H1 (cell line): ENCODE data around the gene SDHAF4. TPM values are rescaled to one million over a fixed set of nuclear protein-coding genes. Genes with fewer than 3 reads are reported as not detected.

Experiments used
- CTCF ChIA-PET: fragments of 300-600 bp; sonication (Branson Sonifier 250); formaldehyde crosslinking; loops from one replicate; lab custom pipeline; 2021; ENCODE audit not compliant: partially characterized antibody; lab: Charles Lee
- POLR2A ChIA-PET: fragments of 300-600 bp; sonication (Branson Sonifier 250); formaldehyde crosslinking; loops from one replicate; lab custom pipeline; 2021; ENCODE audit warnings: inconsistent platforms; ENCODE audit not compliant: partially characterized antibody; lab: Charles Lee
- DNase-seq, 2 experiments: peaks; one replicate each; pipeline versions ENCODE4 v3.0.0 to v3.0.0-alpha.2; 2010 to 2022; ENCODE audit warnings: low spot score in 2 of 2, low read depth in 1 of 2, mixed read lengths in 1 of 2
- FAIRE-seq: peaks from 2 replicates; lab custom pipeline; 2011; peaks lifted over from hg19 to GRCh38; lab: Jason Lieb, UNC
- H2AFZ ChIP-seq: 2 replicates; pipeline ENCODE4 v1.8.1; 2012; ENCODE audit warnings: low read length, inconsistent platforms
- H2AK5ac ChIP-seq: 2 replicates; pipeline ENCODE4 v1.6.1; 2013; ENCODE audit warnings: low read depth, low read length
- H2BK120ac ChIP-seq: replicated peaks from 2 replicates; pipeline ENCODE3; 2013; ENCODE audit warnings: low read depth, low read length, inconsistent platforms
- H2BK12ac ChIP-seq: 2 replicates; pipeline ENCODE4 v1.6.1; 2013; ENCODE audit warnings: low read depth, low read length
- H2BK15ac ChIP-seq: 2 replicates; pipeline ENCODE4 v1.6.1; 2013; ENCODE audit warnings: low read length
- H2BK20ac ChIP-seq: 2 replicates; pipeline ENCODE4 v1.6.1; 2013; ENCODE audit warnings: low read length
- H2BK5ac ChIP-seq: 2 replicates; pipeline ENCODE4 v1.6.1; 2013; ENCODE audit warnings: low read depth, low read length
- H3K14ac ChIP-seq: 2 replicates; pipeline ENCODE4 v1.6.1; 2013; ENCODE audit warnings: inconsistent platforms; ENCODE audit not compliant: insufficient read length
- H3K18ac ChIP-seq: 2 replicates; pipeline ENCODE4 v1.6.1; 2013; ENCODE audit warnings: low read length; ENCODE audit errors: extremely low read depth
- H3K23ac ChIP-seq: 2 replicates; pipeline ENCODE4 v1.6.1; 2013; ENCODE audit warnings: inconsistent platforms; ENCODE audit not compliant: insufficient read length
- H3K23me2 ChIP-seq: 2 replicates; pipeline ENCODE4 v1.6.1; 2013; ENCODE audit warnings: low read depth, low read length
- H3K27ac ChIP-seq: 2 replicates; pipeline ENCODE4 v1.6.1; 2011; ENCODE audit warnings: low read depth, low read length, inconsistent platforms
- H3K27me3 ChIP-seq, 4 experiments: replicated peaks in 1 of 4; 1 replicate in 1 of 4; 2 replicates in 3 of 4; pipeline versions ENCODE4 v1.6.1 to v1.8.1; 2011 to 2013; ENCODE audit warnings: low read length in 3 of 4, mild to moderate bottlenecking in 3 of 4, inconsistent platforms in 2 of 4, mixed read lengths in 2 of 4, moderate library complexity in 1 of 4; ENCODE audit not compliant: control insufficient read depth in 3 of 4, insufficient read depth in 3 of 4; ENCODE audit errors: extremely low read depth in 1 of 4
- H3K36me3 ChIP-seq, 4 experiments: 2 replicates each; pipeline versions ENCODE4 v1.6.1 to v1.8.1; 2011 to 2013; ENCODE audit warnings: mild to moderate bottlenecking in 4 of 4, low read length in 3 of 4, moderate library complexity in 2 of 4, control low read depth in 1 of 4, inconsistent platforms in 1 of 4; ENCODE audit not compliant: insufficient read depth in 4 of 4, control insufficient read depth in 2 of 4
- H3K4ac ChIP-seq: replicated peaks from 2 replicates; pipeline ENCODE3; 2013; ENCODE audit warnings: low read length, low read depth, mixed read lengths, inconsistent platforms; ENCODE audit not compliant: insufficient read length
- H3K4me1 ChIP-seq, 4 experiments: replicated peaks in 1 of 4; 1 replicate in 1 of 4; 2 replicates in 3 of 4; pipeline versions ENCODE4 v1.6.1 to v1.8.1; 2011 to 2013; ENCODE audit warnings: low read length in 3 of 4, inconsistent platforms in 2 of 4, mixed read lengths in 1 of 4; ENCODE audit not compliant: insufficient read depth in 4 of 4, control insufficient read depth in 3 of 4
- H3K4me2 ChIP-seq, 2 experiments: 2 replicates each; pipeline versions ENCODE4 v1.6.1 to v1.8.1; 2011 to 2013; ENCODE audit warnings: low read depth in 2 of 2, low read length in 2 of 2, control low read depth in 1 of 2, inconsistent platforms in 1 of 2, mild to moderate bottlenecking in 1 of 2; ENCODE audit not compliant: insufficient read depth in 1 of 2
- H3K4me3 ChIP-seq, 4 experiments: fragments of 200-600, 300-600 bp in 1 of 4; sonication (generic), shearing (Covaris generic), sonication (Bioruptor Twin) in 1 of 4; 2 replicates each; pipeline versions ENCODE4 v1.5.1 to v1.8.1; 2011 to 2016; ENCODE audit warnings: low read length in 4 of 4, low read depth in 3 of 4, control low read depth in 2 of 4, inconsistent platforms in 2 of 4, mild to moderate bottlenecking in 2 of 4, mixed read lengths in 1 of 4, moderate library complexity in 1 of 4; ENCODE audit not compliant: insufficient read depth in 2 of 4; ENCODE audit errors: extremely low read depth in 1 of 4
- H3K56ac ChIP-seq: replicated peaks from 2 replicates; pipeline ENCODE3; 2013; ENCODE audit warnings: low read depth, mild to moderate bottlenecking, mixed read lengths, low read length, inconsistent platforms; ENCODE audit not compliant: insufficient read length
- H3K79me1 ChIP-seq: 2 replicates; pipeline ENCODE4 v1.6.1; 2013; ENCODE audit warnings: low read depth, low read length, control low read depth
- H3K79me2 ChIP-seq, 2 experiments: 2 replicates each; pipeline versions ENCODE4 v1.6.1 to v1.8.1; 2012 to 2013; ENCODE audit warnings: low read length in 2 of 2, mild to moderate bottlenecking in 2 of 2, inconsistent platforms in 1 of 2; ENCODE audit not compliant: insufficient read depth in 2 of 2, control insufficient read depth in 1 of 2
- H3K9ac ChIP-seq, 4 experiments: replicated peaks in 1 of 4; 1 replicate in 1 of 4; 2 replicates in 3 of 4; pipeline versions ENCODE4 v1.6.1 to v1.8.1; 2011 to 2013; ENCODE audit warnings: low read depth in 3 of 4, low read length in 3 of 4, control low read depth in 2 of 4, mild to moderate bottlenecking in 2 of 4, moderate library complexity in 2 of 4, inconsistent platforms in 1 of 4; ENCODE audit errors: extremely low read depth in 1 of 4
- H3K9me3 ChIP-seq, 2 experiments: 2 replicates each; pipeline versions ENCODE4 v1.6.1 to v1.8.1; 2012 to 2013; ENCODE audit warnings: mild to moderate bottlenecking in 2 of 2, moderate library complexity in 2 of 2, control low read depth in 1 of 2, inconsistent platforms in 1 of 2, low read depth in 1 of 2, low read length in 1 of 2, mixed read lengths in 1 of 2; ENCODE audit not compliant: insufficient read depth in 2 of 2
- H4K20me1 ChIP-seq, 2 experiments: replicated peaks in 1 of 2; 2 replicates each; pipeline versions ENCODE3 to v1.8.1; 2011 to 2013; ENCODE audit warnings: inconsistent platforms in 2 of 2, low read length in 2 of 2, mild to moderate bottlenecking in 1 of 2; ENCODE audit not compliant: insufficient read depth in 2 of 2, control insufficient read depth in 1 of 2
- H4K5ac ChIP-seq: 2 replicates; pipeline ENCODE4 v1.6.1; 2013; ENCODE audit warnings: low read length, low read depth, mixed read lengths, inconsistent platforms; ENCODE audit not compliant: insufficient read length
- H4K8ac ChIP-seq: 2 replicates; pipeline ENCODE4 v1.8.0; 2013; ENCODE audit warnings: mild to moderate bottlenecking, moderate library complexity, low read length, inconsistent platforms; ENCODE audit not compliant: insufficient read depth; ENCODE audit errors: extremely low read depth
- H4K91ac ChIP-seq: replicated peaks from 2 replicates; pipeline ENCODE3; 2013; ENCODE audit warnings: low read length, mixed read lengths, inconsistent platforms; ENCODE audit not compliant: insufficient read length
- BACH1 ChIP-seq: IDR thresholded peaks from 2 replicates; pipeline ENCODE4 v1.6.1; 2012; ENCODE audit warnings: low read length, improper control_type of control experiment
- BRCA1 ChIP-seq: IDR thresholded peaks from 2 replicates; pipeline ENCODE4 v1.6.1; 2012; ENCODE audit warnings: low read depth, low read length, improper control_type of control experiment
- CTCF ChIP-seq, 3 experiments: IDR thresholded peaks; 1 replicate in 2 of 3; 2 replicates in 1 of 3; pipeline versions ENCODE4 v1.5.1 to v1.6.1; 2011; ENCODE audit warnings: low read length in 3 of 3, mild to moderate bottlenecking in 3 of 3, inconsistent platforms in 2 of 3, low read depth in 1 of 3, moderate library complexity in 1 of 3; ENCODE audit not compliant: insufficient read depth in 1 of 3; ENCODE audit errors: control extremely low read depth in 1 of 3
- GTF2F1 ChIP-seq: IDR thresholded peaks from 2 replicates; pipeline ENCODE4 v1.6.1; 2012; ENCODE audit warnings: low read depth, low read length, improper control_type of control experiment, borderline replicate concordance
- NANOG ChIP-seq: IDR thresholded peaks from 2 replicates; pipeline ENCODE4 v1.6.1; 2011; ENCODE audit warnings: low read length, low read depth, mild to moderate bottlenecking, inconsistent platforms; ENCODE audit not compliant: insufficient read depth, poor library complexity, severe bottlenecking
- NRF1 ChIP-seq: IDR thresholded peaks from 2 replicates; pipeline ENCODE4 v1.6.1; 2011; ENCODE audit warnings: mild to moderate bottlenecking, low read depth, low read length, improper control_type of control experiment
- RAD21 ChIP-seq, 2 experiments: IDR thresholded peaks in 1 of 2; conservative IDR thresholded peaks in 1 of 2; 2 replicates each; pipeline ENCODE4 v1.6.1; 2011; ENCODE audit warnings: low read depth in 2 of 2, low read length in 2 of 2, improper control_type of control experiment in 1 of 2, inconsistent platforms in 1 of 2, mild to moderate bottlenecking in 1 of 2, moderate library complexity in 1 of 2
- RFX5 ChIP-seq: IDR thresholded peaks from 2 replicates; pipeline ENCODE4 v1.6.1; 2011; ENCODE audit warnings: low read depth, low read length, improper control_type of control experiment, borderline replicate concordance
- SP1 ChIP-seq: IDR thresholded peaks from 2 replicates; pipeline ENCODE4 v1.6.1; 2011; ENCODE audit warnings: low read depth, low read length
- WGBS, 2 experiments: shearing (Covaris generic) in 1 of 2; methylation state at CpG; one replicate each; pipeline versions ENCODE4 v1.1.6 to v1.1.7; 2013 to 2015; ENCODE audit warnings: low lambda C conversion rate in 2 of 2, mixed read lengths in 2 of 2, inconsistent platforms in 1 of 2, low coverage in 1 of 2, missing lambda C conversion rate in 1 of 2; ENCODE audit not compliant: insufficient replicate concordance in 2 of 2, insufficient coverage in 1 of 2, insufficient read length in 1 of 2; ENCODE audit errors: extremely low coverage in 1 of 2, missing lambda C conversion rate in 1 of 2; 5-methylcytosine and 5-hydroxymethylcytosine counted together
- polyA plus RNA-seq, 7 experiments: library from polyadenylated mRNA; depleted of rRNA in 3 of 7; stranded (reverse) in 5 of 7; unstranded in 2 of 7; fragments of >200 nt in 5 of 7; fragments of 200-250 nt in 2 of 7; gene quantifications; 1 replicate in 5 of 7; 2 replicates in 1 of 7; 4 replicates in 1 of 7; pipeline versions ENCODE4 v1.2.1 to v1.2.3, GENCODE V29; 2011 to 2013; ENCODE audit warnings: missing spikeins in 2 of 7, mixed read lengths in 2 of 7
- total RNA-seq: library from RNA; stranded (reverse); fragmentation: NEBNext Ultra II Directional; extraction: Animal tissue kit (Norgen Biotek cat#: 25700); gene quantifications from 2 replicates; pipeline ENCODE4 v1.2.1, GENCODE V29; 2021

Gene SDHAF4
- total and polyA plus RNA-seq, 2 of the 8 experiments (the other 6 are each of a cell fraction or from before 2014, with no cell fraction given) = 9.8 to 14.9 TPM

GRCh38 chr6:70604254-70604653 lies 37.5 kb downstream of the SDHAF4 start:
- H4K91ac ChIP-seq = no peak overlapping the region
- ChIA-PET CTCF (interaction anchor here (0.5 to 2.1 kb wide), 5 partner anchors 11 to 295 kb away, joined by 3 to 4 read pairs (median 4); no protein-coding TSS in a partner anchor), POLR2A (no interaction called here)
- no peak for FAIRE-seq
- H2BK12ac ChIP-seq = no peak overlapping the region
- H2BK20ac ChIP-seq = no peak overlapping the region
- H2BK120ac ChIP-seq = no peak overlapping the region
- H4K20me1 ChIP-seq = no peaks in the 10 kb centered on the region
- no peak overlapping the region for H4K5ac ChIP-seq
- no peak overlapping the region for H2AK5ac ChIP-seq
- no peaks in the 10 kb centered on the region for H3K27me3 ChIP-seq
- no peak overlapping the region for H3K23ac ChIP-seq
- DNase-seq = no peak
- no peaks in the 10 kb centered on the region for H3K36me3 ChIP-seq
- no peaks in the 10 kb centered on the region for H3K79me1 ChIP-seq
- H2AFZ ChIP-seq = no peak overlapping the region
- no peaks in the 10 kb centered on the region for H3K23me2 ChIP-seq
- H4K8ac ChIP-seq = no peak overlapping the region
- 99% methylated on average over 6 of the region's 6 CpGs; no CpG with 5 or more reads in 1 of the 2 experiments for WGBS, 2 experiments
- no peak overlapping the region for H3K4me2 ChIP-seq
- no peaks in the 10 kb centered on the region for H3K79me2 ChIP-seq
- no peak overlapping the region for H3K18ac ChIP-seq
- TF ChIP-seq NANOG = no peak
- no peak for TF ChIP-seq BRCA1
- TF ChIP-seq NRF1 = no peak
- TF ChIP-seq SP1 = no peak
- no peak for TF ChIP-seq GTF2F1
- TF ChIP-seq BACH1 = no peak
- TF ChIP-seq RFX5 = no peak
- no peak for TF ChIP-seq CTCF (IDR thresholded peaks at IDR 0.05; ENCODE audit: control extremely low read depth in 1 of 3, insufficient read depth in 1 of 3, low read depth in 1 of 3, low read length in 3 of 3)
- TF ChIP-seq RAD21 (IDR thresholded peaks at IDR 0.05 in 1 of 2, conservative IDR thresholded peaks at IDR 0.05 in 1 of 2; ENCODE audit: low read depth in 2 of 2, low read length in 2 of 2) = no peak
- H3K9ac ChIP-seq = no peak overlapping the region
- H3K14ac ChIP-seq = no peak overlapping the region
- H3K4ac ChIP-seq = no peak overlapping the region
- no peak overlapping the region for H3K27ac ChIP-seq
- H2BK5ac ChIP-seq = no peak overlapping the region
- peaks cover 2 to 15% (median 7%) of the 10 kb centered on the region in 4 experiments; a peak in 4 of 7 replicates for H3K4me1 ChIP-seq
- peaks cover 7 to 8% of the 10 kb centered on the region in 2 experiments; a peak in 2 of 4 replicates for H3K9me3 ChIP-seq
- H3K56ac ChIP-seq = no peak overlapping the region
- H3K4me3 ChIP-seq = no peak overlapping the region
- no peak overlapping the region for H2BK15ac ChIP-seq
